ENCODE results near the gene MEGF10.
"Not testable (repeated sequence)": the region's sequence is repeated elsewhere in the genome, so short reads cannot be mapped to it uniquely, and the experiment has no call there.

Gene MEGF10

DNA sequence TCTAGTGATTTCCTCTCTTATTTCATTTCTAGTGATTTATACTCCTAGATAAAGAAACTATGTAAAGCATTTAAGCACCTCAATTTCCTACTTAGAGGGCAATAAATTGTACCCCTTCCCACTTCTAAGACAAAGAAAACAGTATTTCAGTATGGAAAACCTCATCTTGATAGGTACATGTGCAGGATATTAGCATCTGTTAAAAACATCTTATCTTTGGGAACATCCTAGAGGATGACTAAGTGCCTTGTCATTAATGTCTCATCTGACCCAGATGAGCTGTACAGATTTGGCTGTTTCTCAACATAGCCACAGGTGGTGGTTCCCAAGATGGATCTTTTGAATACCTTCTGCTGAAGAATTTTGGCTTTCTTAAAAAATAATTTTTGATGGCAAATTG lies 5.7 kb downstream of the MEGF10 start:
- no peaks in the 10 kb centered on the region for H3K36me3 ChIP-seq (replicated peaks; ENCODE audit: low read depth, low read length)
- no peak overlapping the region for H3K9ac ChIP-seq (ENCODE audit: low read length)
- H3K4me1 ChIP-seq (ENCODE audit: low read length) = no peaks in the 10 kb centered on the region
- no peaks in the 10 kb centered on the region for H3K79me2 ChIP-seq (ENCODE audit: low read length)
- no peaks in the 10 kb centered on the region for H4K20me1 ChIP-seq (ENCODE audit: insufficient read depth, low read length)
- no peak for TF ChIP-seq EZH2phosphoT487 (IDR thresholded peaks at IDR 0.05; ENCODE audit: low read depth)
- no peak overlapping the region for H3K27ac ChIP-seq (ENCODE audit: low read length)
- no peak overlapping the region for H2AFZ ChIP-seq (ENCODE audit: low read depth, low read length)
- no peak overlapping the region for H3K4me2 ChIP-seq (ENCODE audit: low read length)
- H3K9me3 ChIP-seq (ENCODE audit: insufficient read depth, low read length) = no peaks in the 10 kb centered on the region
- H3K4me3 ChIP-seq (ENCODE audit: low read length) = no peak overlapping the region
- H3K27me3 ChIP-seq (ENCODE audit: low read depth, low read length) = no peaks in the 10 kb centered on the region

GRCh38 chr5:127296894-127297293 lies 6.3 kb downstream of the MEGF10 start:
- not testable (repeated sequence) for H2AFZ ChIP-seq (ENCODE audit: low read depth, low read length)

DNA sequence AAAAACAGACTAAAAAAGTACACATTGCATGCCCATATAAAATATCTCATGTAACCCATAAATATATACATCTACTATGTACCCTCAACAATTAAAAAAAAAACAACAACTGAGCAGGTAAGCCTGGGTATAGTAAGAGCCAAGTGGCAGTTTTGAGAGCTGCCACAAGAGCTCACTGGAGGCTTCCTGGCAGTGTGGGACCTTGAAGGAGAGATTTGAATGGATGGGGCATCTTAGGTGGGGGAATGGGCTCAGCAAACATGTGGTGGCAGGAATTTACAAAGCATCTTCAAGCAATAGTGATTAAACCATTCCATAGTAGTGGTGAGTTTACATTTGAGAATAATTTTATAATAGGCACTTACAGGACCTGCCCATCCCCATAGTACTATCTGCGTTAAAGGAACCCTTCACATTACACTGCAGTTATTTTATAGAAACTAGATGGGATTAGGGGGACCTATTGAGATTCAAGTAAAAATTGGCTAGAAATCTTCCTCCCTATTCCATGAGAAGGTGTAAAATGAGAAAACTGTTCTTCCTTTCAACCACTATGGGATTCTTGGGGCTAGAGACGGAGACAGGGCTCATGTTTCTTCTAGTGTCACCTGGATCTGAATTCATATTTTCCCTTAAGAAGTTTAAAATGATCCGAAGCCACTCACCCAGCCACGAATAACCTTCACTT lies 6.9 kb downstream of the MEGF10 start:
- no peak overlapping the region for H3K27ac ChIP-seq (ENCODE audit: low read length)
- H3K4me3 ChIP-seq (ENCODE audit: low read length) = no peak overlapping the region
- no peak overlapping the region for H2AFZ ChIP-seq (ENCODE audit: low read depth, low read length)
- H4K20me1 ChIP-seq (ENCODE audit: insufficient read depth, low read length) = no peaks in the 10 kb centered on the region
- H3K9me3 ChIP-seq (ENCODE audit: insufficient read depth, low read length) = no peaks in the 10 kb centered on the region
- H3K79me2 ChIP-seq (ENCODE audit: low read length) = no peaks in the 10 kb centered on the region
- no peak overlapping the region for H3K9ac ChIP-seq (ENCODE audit: low read length)
- TF ChIP-seq EZH2phosphoT487 (IDR thresholded peaks at IDR 0.05; ENCODE audit: low read depth) = no peak
- TF ChIP-seq CTCF (IDR thresholded peaks at IDR 0.05; ENCODE audit: low read depth, low read length) = no peak
- no peaks in the 10 kb centered on the region for H3K27me3 ChIP-seq (ENCODE audit: low read depth, low read length)
- no peaks in the 10 kb centered on the region for H3K36me3 ChIP-seq (replicated peaks; ENCODE audit: low read depth, low read length)
- H3K4me2 ChIP-seq (ENCODE audit: low read length) = no peak overlapping the region
- no peaks in the 10 kb centered on the region for H3K4me1 ChIP-seq (ENCODE audit: low read length)

More at GRCh38 chr5:127296894-127297293, 6.3 kb downstream of the MEGF10 start:
- not testable (repeated sequence) for H3K4me2 ChIP-seq (ENCODE audit: low read length); H3K9ac ChIP-seq (ENCODE audit: low read length); H3K4me3 ChIP-seq (ENCODE audit: low read length); H3K4me1 ChIP-seq (ENCODE audit: low read length); H3K9me3 ChIP-seq (ENCODE audit: insufficient read depth, low read length); H4K20me1 ChIP-seq (ENCODE audit: insufficient read depth, low read length); H3K27me3 ChIP-seq (ENCODE audit: low read depth, low read length); H3K36me3 ChIP-seq (replicated peaks; ENCODE audit: low read depth, low read length); H3K79me2 ChIP-seq (ENCODE audit: low read length); H3K27ac ChIP-seq (ENCODE audit: low read length)

DNA sequence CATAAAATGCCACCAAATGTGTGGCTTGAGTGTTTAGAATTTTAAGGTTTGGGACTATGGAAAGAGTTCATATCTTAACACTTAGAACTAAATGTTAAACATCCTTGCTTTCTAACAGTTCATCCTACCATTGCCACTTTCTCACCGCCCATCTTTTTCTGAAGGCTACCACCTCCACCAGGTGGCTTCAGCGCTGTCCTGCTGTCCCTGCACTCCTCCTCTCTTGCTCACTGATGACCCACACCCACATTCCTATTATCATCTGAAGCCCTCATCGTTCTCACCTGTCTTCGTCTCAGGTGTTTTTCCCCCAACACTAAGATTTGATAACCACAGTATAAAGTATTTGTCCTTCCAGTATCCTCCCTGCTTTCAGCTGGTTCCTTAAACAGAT lies 7.4 kb downstream of the MEGF10 start:
- H2AFZ ChIP-seq (ENCODE audit: low read depth, low read length) = no peak overlapping the region
- TF ChIP-seq CTCF (IDR thresholded peaks at IDR 0.05; ENCODE audit: low read depth, low read length) = no peak
- no peak for TF ChIP-seq EZH2phosphoT487 (IDR thresholded peaks at IDR 0.05; ENCODE audit: low read depth)
- H3K9ac ChIP-seq (ENCODE audit: low read length) = no peak overlapping the region
- H3K79me2 ChIP-seq (ENCODE audit: low read length) = no peaks in the 10 kb centered on the region
- H3K4me3 ChIP-seq (ENCODE audit: low read length) = no peak overlapping the region
- H3K36me3 ChIP-seq (replicated peaks; ENCODE audit: low read depth, low read length) = no peaks in the 10 kb centered on the region
- H3K4me1 ChIP-seq (ENCODE audit: low read length) = no peaks in the 10 kb centered on the region
- H3K9me3 ChIP-seq (ENCODE audit: insufficient read depth, low read length) = no peaks in the 10 kb centered on the region
- no peaks in the 10 kb centered on the region for H3K27me3 ChIP-seq (ENCODE audit: low read depth, low read length)
- no peaks in the 10 kb centered on the region for H4K20me1 ChIP-seq (ENCODE audit: insufficient read depth, low read length)
- no peak overlapping the region for H3K4me2 ChIP-seq (ENCODE audit: low read length)
- H3K27ac ChIP-seq (ENCODE audit: low read length) = no peak overlapping the region

DNA sequence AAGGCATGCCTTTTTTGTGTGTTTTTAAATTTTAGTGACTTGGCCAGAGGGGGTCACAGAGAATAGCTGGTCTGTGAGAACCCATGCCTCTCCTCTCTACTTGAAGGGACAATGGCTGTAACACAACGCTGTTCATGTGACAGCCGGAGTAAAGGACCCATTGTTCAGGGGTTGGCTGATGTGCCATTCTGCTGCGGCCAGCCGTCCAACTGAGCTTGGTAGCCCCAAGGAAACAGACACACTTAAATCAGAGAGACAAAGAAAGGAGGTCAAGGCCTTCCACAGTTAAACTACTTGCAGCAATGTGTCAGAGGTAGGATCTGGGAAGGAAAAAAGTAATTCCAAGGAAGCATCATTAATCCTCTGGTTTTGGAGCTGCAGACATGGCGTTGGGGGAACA lies 8.1 kb downstream of the MEGF10 start:
- no peak overlapping the region for H2AFZ ChIP-seq (ENCODE audit: low read depth, low read length)
- no peak overlapping the region for H3K4me2 ChIP-seq (ENCODE audit: low read length)
- H4K20me1 ChIP-seq (ENCODE audit: insufficient read depth, low read length) = no peaks in the 10 kb centered on the region
- no peaks in the 10 kb centered on the region for H3K79me2 ChIP-seq (ENCODE audit: low read length)
- H3K4me1 ChIP-seq (ENCODE audit: low read length) = no peaks in the 10 kb centered on the region
- no peak overlapping the region for H3K27ac ChIP-seq (ENCODE audit: low read length)
- TF ChIP-seq CTCF (IDR thresholded peaks at IDR 0.05; ENCODE audit: low read depth, low read length) (no peak), EZH2phosphoT487 (IDR thresholded peaks at IDR 0.05; ENCODE audit: low read depth) (no peak)
- H3K4me3 ChIP-seq (ENCODE audit: low read length) = no peak overlapping the region
- no peaks in the 10 kb centered on the region for H3K36me3 ChIP-seq (replicated peaks; ENCODE audit: low read depth, low read length)
- no peaks in the 10 kb centered on the region for H3K27me3 ChIP-seq (ENCODE audit: low read depth, low read length)
- no peak overlapping the region for H3K9ac ChIP-seq (ENCODE audit: low read length)
- H3K9me3 ChIP-seq (ENCODE audit: insufficient read depth, low read length) = no peaks in the 10 kb centered on the region
